ENCODE measurements around the gene PDHA2. TPM values are rescaled to one million over a fixed set of nuclear protein-coding genes. Genes with fewer than 3 reads are reported as not detected.

The PDHA2 gene
- polyA plus RNA-seq, 3 donors: not detected

GRCh38 chr4:95825546-95825945 is 14.3 kb upstream of the PDHA2 start:
- Mint-ChIP-seq H3K9me3 (peaks cover 0 to 8% (median 2%) of the 10 kb centered on the region in 7 donors), H3K27me3 (ENCODE audit: low read depth in 3 of 3) (peaks cover 0 to 2% (median 0%) of the 10 kb centered on the region in 3 donors), H3K36me3 (no peaks in the 10 kb centered on the region), H3K4me3 (no peak overlapping the region), H3K27ac (no peak overlapping the region), H3K4me1 (no peaks in the 10 kb centered on the region)
- TF ChIP-seq CTCF (IDR thresholded peaks at IDR 0.05): no peak
- Histone ChIP-seq H3K4me3 (replicated peaks in 1 of 3; ENCODE audit: low read depth in 2 of 3, low read length in 3 of 3) (no peak overlapping the region), H3K27ac (ENCODE audit: low read depth in 1 of 2, low read length in 2 of 2) (no peak overlapping the region), H3K27me3 (ENCODE audit: control insufficient read depth in 2 of 2, insufficient read depth in 2 of 2, low read length in 2 of 2) (no peaks in the 10 kb centered on the region), H4K20me1 (ENCODE audit: insufficient read depth, low read length) (no peaks in the 10 kb centered on the region), H3K4me1 (ENCODE audit: control insufficient read depth in 1 of 2, insufficient read depth in 2 of 2, low read length in 2 of 2) (no peaks in the 10 kb centered on the region), H3K4me2 (replicated peaks; ENCODE audit: extremely low read depth, low read length, poor library complexity, severe bottlenecking) (no peak overlapping the region), H3K36me3 (replicated peaks in 1 of 2; ENCODE audit: control insufficient read depth in 1 of 2, insufficient read depth in 2 of 2, low read length in 2 of 2) (no peaks in the 10 kb centered on the region), H3K9me3 (replicated peaks in 1 of 2; ENCODE audit: control insufficient read depth in 1 of 2, insufficient read depth in 1 of 2, low read length in 2 of 2) (no peaks in the 10 kb centered on the region), H3K9ac (ENCODE audit: insufficient read depth, low read length, poor library complexity, severe bottlenecking) (no peak overlapping the region), H2AFZ (ENCODE audit: insufficient read depth, low read depth, low read length, poor library complexity, severe bottlenecking) (no peak overlapping the region), H3K79me2 (ENCODE audit: insufficient read depth, low read length) (no peaks in the 10 kb centered on the region)
- no peak for DNase-seq
- no CpG with 5 or more reads among the region's 5 CpGs for WGBS (ENCODE audit: insufficient coverage)
- intact Hi-C loops (cut with micrococcal nuclease): no loop called here

- no peak for TF ChIP-seq CTCF (IDR thresholded peaks at IDR 0.05)
- no peaks in the 10 kb centered on the region for H3K36me3 Mint-ChIP-seq
- Histone ChIP-seq H3K27ac (ENCODE audit: low read depth in 1 of 2, low read length in 2 of 2) (no peak overlapping the region), H3K4me3 (replicated peaks in 1 of 3; ENCODE audit: low read depth in 2 of 3, low read length in 3 of 3) (no peak overlapping the region), H3K4me2 (replicated peaks; ENCODE audit: extremely low read depth, low read length, poor library complexity, severe bottlenecking) (no peak overlapping the region), H3K27me3 (ENCODE audit: control insufficient read depth in 2 of 2, insufficient read depth in 2 of 2, low read length in 2 of 2) (no peaks in the 10 kb centered on the region), H3K79me2 (ENCODE audit: insufficient read depth, low read length) (no peaks in the 10 kb centered on the region), H3K4me1 (ENCODE audit: control insufficient read depth in 1 of 2, insufficient read depth in 2 of 2, low read length in 2 of 2) (no peaks in the 10 kb centered on the region), H2AFZ (ENCODE audit: insufficient read depth, low read depth, low read length, poor library complexity, severe bottlenecking) (no peak overlapping the region), H3K36me3 (replicated peaks in 1 of 2; ENCODE audit: control insufficient read depth in 1 of 2, insufficient read depth in 2 of 2, low read length in 2 of 2) (no peaks in the 10 kb centered on the region), H3K9me3 (replicated peaks in 1 of 2; ENCODE audit: control insufficient read depth in 1 of 2, insufficient read depth in 1 of 2, low read length in 2 of 2) (no peaks in the 10 kb centered on the region), H4K20me1 (ENCODE audit: insufficient read depth, low read length) (no peaks in the 10 kb centered on the region), H3K9ac (ENCODE audit: insufficient read depth, low read length, poor library complexity, severe bottlenecking) (no peak overlapping the region)
- no CpG with 5 or more reads among the region's 2 CpGs for WGBS (ENCODE audit: insufficient coverage)
- no peaks in the 10 kb centered on the region for H3K9me3 Mint-ChIP-seq
- H3K4me1 Mint-ChIP-seq: peaks cover 3% of the 10 kb centered on the region
- H3K27me3 Mint-ChIP-seq (ENCODE audit: low read depth in 3 of 3): no peaks in the 10 kb centered on the region
- H3K27ac Mint-ChIP-seq: no peak overlapping the region
- H3K4me3 Mint-ChIP-seq: no peak overlapping the region
- no peak for DNase-seq
- intact Hi-C loops (cut with micrococcal nuclease): no loop called here
Measured at GRCh38 chr4:95830651-95831050, 9.2 kb upstream of the PDHA2 start.

All from CD14-positive monocyte (primary cell).